Activated CD4-positive, alpha-beta T cell treated with anti-CD3 and anti-CD28 coated beads, Interleukin-2, amount 50 U/mL, for 48 hours (primary cell): ENCODE measurements around the gene LRRN3.

Experiments used
- DNase-seq, 2 experiments: peaks; one replicate each; pipeline ENCODE4 v3.0.0-alpha.2; 2020

The LRRN3 gene

GRCh38 chr7:111172564-111173257, 81.8 kb downstream of the LRRN3 start:
- no peak for DNase-seq

- DNase-seq = no peak
Observed at GRCh38 chr7:111173528-111173927, 82.6 kb downstream of the LRRN3 start.

GRCh38 chr7:111173990-111174389, 83.1 kb downstream of the LRRN3 start:
- no peak for DNase-seq

GRCh38 chr7:111174510-111174909, 83.6 kb downstream of the LRRN3 start:
- no peak for DNase-seq
